HG03039 (cell line): ENCODE measurements around the gene PIK3C3.

ENCODE experiments used
- ATAC-seq: cut with Tn5 transposase; IDR thresholded peaks from one replicate; pipeline ENCODE4 v1.9.1; 2021; ENCODE audit warnings: mild to moderate bottlenecking, moderate library complexity; ENCODE audit not compliant: unreplicated experiment

Gene PIK3C3

DNA sequence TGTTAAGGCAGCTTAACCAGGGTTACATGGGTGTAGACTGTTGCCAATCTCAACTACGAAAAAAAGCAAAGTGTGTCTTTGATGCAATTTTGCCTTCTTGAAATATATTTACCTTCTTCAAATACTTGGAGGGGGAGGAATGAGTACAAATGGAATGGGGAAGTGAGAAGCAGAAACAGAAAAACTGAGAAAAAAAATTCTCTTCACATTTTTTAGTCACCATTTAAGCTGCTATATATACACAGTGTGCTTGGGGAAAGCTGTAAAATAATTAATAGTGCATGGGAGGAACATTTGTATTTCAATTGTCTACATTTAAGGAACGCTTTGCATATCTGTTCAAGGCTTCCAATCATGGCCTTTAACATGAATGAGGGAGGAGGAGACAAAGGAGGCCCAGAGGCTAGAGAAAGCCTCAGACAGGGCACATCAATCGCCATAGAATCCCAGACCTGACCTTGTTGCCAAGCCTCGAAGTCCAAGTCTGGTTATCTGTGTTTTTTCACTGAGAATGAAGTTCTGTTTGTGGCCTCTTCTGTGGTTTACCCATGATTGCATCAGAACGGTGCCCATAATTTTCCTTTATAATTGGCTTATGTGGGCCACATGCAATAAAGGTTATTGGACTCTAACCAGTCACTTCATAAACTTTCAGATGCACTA, 158.6 kb downstream of the PIK3C3 start:
- no peak for ATAC-seq

DNA sequence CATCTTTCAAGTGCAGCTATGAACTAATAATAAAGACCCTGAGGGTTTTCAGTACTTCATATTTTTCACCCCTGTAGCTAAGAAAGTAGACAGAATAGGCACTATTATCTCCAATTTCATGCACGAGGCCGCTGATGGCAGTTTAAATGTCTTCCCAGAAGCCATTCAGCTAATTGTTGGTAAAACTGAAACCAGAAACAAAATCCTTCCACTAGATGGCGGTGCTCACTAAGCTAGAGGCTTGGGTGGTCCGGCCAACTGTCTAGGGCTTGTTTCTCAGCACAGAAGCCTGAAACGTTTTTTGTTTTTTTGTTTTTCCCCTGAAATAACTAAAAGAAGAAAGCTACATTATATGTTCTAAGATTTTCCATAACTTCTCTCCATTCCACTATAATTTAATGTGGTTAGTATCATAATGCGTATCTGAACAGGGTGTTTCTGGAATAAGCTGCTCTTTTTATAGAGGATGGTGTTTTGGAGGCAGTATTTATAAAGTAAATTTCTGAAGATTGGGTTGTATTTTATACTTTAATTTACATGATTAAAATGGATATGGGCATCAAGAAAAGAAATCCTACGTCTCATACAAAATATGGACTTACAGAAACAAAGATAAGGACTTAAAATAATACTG, 159.4 kb downstream of the PIK3C3 start:
- peak; percentile 88 for ATAC-seq

DNA sequence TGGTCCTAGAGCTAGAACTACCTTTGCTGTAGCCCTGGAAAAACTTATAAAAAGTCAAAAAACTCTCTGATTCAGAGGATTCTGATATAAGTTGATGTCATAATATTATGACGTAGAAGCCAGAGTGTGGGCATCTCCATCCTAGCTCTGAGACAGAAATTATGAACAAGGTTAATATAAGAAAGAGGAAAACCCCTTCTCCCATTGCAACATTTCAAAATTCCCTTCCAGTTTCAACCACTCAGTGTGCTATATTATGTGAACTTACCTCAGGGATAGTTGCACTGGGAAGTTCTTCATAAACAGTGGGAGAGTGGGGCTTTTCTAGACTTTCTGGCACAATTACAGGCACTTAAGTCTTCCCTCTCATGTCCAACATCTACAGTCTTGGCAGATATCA, 171.6 kb downstream of the PIK3C3 start:
- ATAC-seq, result no peak

DNA sequence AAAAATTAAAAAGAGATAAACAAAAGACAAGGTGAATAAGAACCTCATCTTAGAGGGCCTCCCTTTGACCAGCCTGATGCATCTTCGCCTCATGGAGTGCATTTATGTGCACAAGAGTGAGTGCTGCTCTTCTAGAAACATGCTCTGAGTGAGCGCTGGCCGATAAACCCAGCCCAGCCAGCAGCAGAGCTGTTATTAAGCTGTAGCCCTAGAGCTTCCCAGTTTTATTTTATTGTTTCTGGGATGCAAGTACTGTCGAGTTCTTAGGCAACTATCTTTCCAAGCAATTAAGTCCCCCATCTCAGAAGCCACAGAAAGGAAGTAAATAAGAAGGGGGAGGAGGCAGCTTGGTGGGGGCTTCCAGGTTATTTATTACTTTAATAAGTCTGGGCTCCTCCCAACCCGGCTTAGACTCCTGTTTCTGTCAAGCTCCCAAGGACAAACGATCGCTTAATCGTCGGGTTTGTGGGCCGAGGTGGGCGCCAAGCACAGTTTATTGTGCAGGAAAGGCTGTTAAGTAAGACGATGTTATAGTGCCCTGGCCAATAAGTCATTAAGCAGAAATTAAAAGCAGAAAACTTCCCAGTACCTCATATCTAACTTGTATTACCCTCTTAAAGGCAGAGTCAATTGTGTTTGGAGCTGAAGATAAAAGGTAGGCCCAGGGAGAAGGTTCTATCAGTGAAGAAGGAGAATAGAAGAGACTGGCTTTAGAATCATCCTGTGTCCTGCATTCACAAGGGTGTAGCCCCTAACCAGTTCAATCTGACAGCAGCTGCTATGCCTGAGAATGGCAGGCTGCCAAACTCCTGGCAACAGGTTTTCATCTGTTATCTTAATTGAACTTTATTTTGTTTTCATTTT, 176.3 kb downstream of the PIK3C3 start:
- no peak for ATAC-seq

DNA sequence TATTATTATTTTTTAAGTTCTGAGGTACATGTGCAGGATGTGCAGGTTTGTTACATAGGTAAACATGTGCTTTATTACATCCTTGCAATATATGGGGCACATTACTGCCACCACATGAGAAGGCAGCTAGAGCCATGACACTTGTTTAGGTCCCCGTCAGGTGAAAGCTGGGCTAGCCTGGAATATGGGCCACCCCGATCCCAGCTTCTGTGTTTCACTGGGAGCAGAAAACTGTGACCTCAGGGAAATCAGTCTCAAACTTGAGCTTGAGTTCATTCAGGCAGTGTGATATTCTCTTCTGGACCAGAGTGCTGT, 176.9 kb downstream of the PIK3C3 start:
- no peak for ATAC-seq
